ENCODE measurements around the gene QRICH1.

The QRICH1 gene

DNA sequence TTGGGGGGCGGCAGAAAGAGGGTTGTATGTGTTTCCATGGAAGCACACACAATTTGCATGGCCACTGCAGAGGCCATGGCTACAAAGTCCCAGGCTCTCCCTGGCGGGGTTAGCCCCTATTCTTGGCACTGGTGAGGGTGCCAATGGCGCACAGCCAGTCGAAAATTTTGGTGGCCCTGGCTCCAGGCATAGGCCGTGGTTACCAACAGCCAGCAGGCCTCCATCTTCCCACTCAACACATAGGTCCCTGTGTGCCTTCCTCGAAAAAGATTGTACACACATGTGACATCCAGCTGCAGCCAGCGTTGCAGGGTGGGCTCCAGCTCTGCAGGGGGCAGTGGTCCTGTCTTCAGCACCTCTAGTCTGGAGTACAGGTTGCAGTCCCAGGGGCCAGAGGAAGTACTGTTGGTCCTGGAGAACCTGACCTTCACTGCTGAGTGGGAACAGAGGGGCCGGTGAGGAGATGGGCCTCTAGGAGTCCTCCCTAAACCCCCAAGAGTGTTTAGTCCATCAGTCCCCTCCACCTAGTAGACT is 96.7 kb downstream of the QRICH1 start:
- DNase-seq, result no peak

DNA sequence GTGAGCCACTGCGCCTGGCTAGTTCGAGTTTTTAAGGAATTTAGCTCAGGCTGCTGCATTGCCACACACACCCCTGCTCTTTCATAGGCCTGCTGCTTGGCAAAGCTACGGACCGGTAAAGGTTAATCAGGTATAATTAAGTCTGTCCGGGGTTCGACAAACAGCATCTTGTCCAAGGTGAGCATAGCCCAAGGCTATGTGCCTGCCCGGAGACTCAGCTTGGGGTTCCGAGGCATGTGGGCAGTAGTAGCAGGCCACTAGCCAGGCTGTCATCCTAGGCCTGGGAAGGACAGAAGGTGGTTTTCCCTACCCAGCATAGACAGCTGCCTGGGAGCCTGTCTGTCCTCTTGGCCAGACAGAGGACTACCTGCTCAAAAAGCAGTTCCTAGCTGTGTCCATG is 97.2 kb downstream of the QRICH1 start:
- no peak for DNase-seq

DNA sequence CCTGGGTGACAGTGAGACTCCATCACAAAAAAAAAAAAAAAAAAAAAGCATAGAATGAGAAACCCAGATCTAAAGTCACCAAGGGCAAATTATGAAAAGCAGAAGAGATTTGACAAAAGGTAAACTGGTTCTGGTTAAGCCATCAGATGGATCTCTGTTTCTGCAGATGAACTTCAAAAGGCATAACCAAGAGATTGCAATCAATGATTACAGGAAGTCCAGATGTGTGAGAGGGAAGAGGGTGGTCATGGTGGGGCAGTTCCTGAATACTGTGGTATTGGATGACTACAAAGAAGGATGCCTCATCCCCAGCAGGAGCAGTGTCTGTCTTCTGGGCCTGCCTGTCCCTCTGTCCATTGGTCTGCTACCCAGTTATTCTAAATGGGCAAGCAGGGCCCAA is 100.0 kb downstream of the QRICH1 start:
- DNase-seq, result no peak

- no peak for DNase-seq
Measured at GRCh38 chr3:48991851-48992545, 101.9 kb downstream of the QRICH1 start.

GRCh38 chr3:48990636-48991469 is 103.0 kb downstream of the QRICH1 start:
- DNase-seq, result no peak

DNA sequence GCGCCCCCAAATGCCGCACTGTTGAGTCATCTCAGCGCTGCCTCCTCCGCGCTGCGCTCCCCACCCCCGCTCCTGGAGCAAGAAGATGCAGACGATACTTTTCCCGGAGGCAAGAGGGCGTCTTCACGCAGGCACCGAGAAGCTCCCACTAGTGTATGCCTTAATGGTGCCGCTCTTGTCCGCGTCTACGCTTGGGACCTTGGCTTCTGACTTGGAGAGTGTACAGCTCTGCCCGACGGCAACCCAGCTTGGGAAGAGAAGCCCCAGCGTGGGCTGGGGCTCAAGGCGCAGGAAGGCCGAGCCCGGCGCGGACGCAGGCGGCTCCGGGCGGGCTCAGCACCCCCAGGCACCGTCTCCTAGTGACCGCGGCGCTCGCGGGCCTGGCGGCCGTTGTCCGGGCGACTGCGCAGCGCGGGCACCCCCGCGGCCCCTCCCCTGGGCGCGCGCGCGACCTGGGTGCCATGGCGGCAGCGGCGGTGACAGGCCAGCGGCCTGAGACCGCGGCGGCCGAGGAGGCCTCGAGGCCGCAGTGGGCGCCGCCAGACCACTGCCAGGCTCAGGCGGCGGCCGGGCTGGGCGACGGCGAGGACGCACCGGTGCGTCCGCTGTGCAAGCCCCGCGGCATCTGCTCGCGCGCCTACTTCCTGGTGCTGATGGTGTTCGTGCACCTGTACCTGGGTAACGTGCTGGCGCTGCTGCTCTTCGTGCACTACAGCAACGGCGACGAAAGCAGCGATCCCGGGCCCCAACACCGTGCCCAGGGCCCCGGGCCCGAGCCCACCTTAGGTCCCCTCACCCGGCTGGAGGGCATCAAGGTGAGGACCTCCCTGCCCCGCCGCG is 103.9 kb downstream of the QRICH1 start, which contains the start of gene P4HTM:
Gene P4HTM, plus strand, starts transcription at position 446 of the 840 bp plus-strand sequence. Its CDS starts 16 bp downstream, at position 462.
- DNase-seq, result peak; percentile 63

DNA sequence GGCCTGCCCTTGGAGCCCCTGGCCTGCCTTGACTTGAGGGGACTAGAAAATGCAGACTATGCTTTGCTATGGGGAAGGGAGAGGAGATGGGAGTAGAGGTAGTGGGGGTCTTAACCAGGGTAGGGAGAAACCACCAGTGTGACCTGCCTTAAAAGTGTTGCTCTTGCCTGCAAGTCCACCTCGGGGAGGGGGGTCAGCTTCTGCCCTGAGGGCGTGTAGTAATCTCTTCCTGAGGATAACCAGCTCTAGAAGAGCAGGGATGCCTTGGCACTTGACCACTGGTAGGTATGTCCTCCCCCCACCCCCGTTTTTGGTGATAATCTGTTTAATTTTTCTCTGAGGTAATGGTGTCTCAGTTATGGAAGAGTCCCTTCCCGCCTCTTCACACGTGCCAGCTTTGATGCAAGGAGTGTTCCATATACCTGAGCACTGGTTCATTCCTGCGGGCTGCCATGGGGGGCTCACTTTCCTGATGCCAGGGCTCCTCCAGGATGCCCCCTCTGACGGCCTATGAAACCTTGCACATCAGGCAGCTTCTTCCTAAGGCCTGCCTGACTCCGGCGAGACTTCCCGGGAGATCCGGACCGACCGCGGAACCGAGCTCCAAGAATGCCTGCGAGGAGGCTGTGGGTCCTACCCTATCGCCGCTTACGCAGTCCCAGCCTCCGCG is 104.6 kb downstream of the QRICH1 start:
- DNase-seq, result no peak

- DNase-seq, result no peak
Measured at GRCh38 chr3:48985831-48986376, 108.0 kb downstream of the QRICH1 start.

GRCh38 chr3:48984663-48985062 is 109.2 kb downstream of the QRICH1 start:
- no peak for DNase-seq

DNA sequence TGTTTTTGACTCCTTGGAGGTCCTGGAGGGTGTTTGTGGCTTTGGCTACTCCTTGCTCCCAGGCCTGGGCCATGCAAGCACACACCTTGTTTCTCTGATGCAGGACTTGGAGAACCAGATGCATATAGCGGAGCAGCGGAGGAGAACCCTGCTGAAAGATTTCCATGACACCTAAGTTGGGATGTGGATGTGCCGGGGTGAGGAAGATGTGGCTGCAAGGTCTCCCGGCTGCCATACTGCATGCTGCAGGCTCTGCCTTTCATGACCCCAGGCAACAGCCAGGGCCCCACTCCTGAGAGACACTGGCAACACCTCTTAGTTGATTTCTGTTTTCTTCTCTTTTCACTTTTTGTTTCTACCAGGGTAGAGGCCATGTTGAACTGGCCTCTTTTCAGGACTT is 110.8 kb downstream of the QRICH1 start:
- DNase-seq, result no peak

GRCh38 chr3:48982686-48983085 is 111.2 kb downstream of the QRICH1 start:
- no peak for DNase-seq

DNA sequence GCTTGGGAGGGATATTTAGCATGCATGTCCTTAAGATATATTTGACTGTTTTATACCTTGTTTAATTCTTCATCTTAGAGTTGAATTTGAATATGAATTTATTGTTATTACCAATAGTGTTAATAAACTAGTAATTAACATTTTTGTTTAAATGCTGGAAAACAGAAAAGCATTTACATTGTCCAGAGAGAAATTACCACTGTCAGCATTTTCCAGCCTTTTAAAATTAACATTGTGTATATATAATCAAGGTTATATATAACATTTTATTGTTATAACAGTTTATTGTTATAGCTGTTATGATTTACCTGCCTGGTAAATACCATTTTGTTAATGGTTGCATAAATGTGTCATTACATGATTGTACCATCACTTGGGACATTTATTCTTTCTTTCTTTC is 111.9 kb downstream of the QRICH1 start:
- DNase-seq, result no peak

- DNase-seq, result no peak
Measured at GRCh38 chr3:48980295-48980694, 113.6 kb downstream of the QRICH1 start.

Measured in SIG-M5 (cell line).